Measurements from ENCODE around the gene CD58.
A peak's percentile ranks its signal among the peaks of the same experiment; 100 is the strongest.

The CD58 gene

DNA sequence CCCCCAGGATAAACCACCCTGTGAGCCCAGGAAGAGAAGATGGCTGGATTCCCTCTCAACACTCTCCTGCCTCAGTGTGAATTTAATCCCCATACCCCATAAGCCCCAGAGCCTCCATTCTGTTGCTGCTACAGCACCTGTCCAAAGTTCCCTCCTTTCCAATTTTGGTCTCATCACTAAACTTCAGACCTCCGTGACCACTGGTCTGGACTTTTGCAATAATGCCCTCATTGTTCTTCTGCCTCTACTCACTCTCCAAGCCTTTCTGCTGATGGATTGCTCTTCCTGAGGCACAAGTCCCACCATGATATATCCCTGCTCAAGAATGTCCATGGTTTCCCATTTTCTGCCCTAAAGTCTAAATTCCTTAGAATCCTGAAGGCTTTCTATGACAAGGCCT lies 83.2 kb downstream of the CD58 start:
- H3K9me3 ChIP-seq (ENCODE audit: control insufficient read depth in 2 of 2, low read length in 2 of 2) = no peaks in the 10 kb centered on the region
- peaks cover 5% of the 10 kb centered on the region for H3K4me1 ChIP-seq (ENCODE audit: control insufficient read depth, insufficient read depth, low read length)
- no peak overlapping the region for H3K4me3 ChIP-seq (ENCODE audit: low read length in 2 of 2)
- no peak overlapping the region for H3K9ac ChIP-seq (ENCODE audit: low read length in 2 of 2)
- H3K27ac ChIP-seq (ENCODE audit: low read length) = no peak overlapping the region
- peaks cover 0 to 2% of the 10 kb centered on the region in 2 donors for H3K27me3 ChIP-seq (ENCODE audit: control insufficient read depth in 1 of 2, insufficient read depth in 2 of 2, low read length in 2 of 2)
- H3K36me3 ChIP-seq (ENCODE audit: control insufficient read depth in 2 of 2, insufficient read depth in 2 of 2, low read length in 2 of 2) = no peaks in the 10 kb centered on the region

- H3K4me1 ChIP-seq (ENCODE audit: control insufficient read depth, insufficient read depth, low read length) = peaks cover 5% of the 10 kb centered on the region
- no peak overlapping the region for H3K27ac ChIP-seq (ENCODE audit: low read length)
Observed at GRCh38 chr1:116487031-116487430, 83.8 kb downstream of the CD58 start.

GRCh38 chr1:116486424-116486823 lies 84.4 kb downstream of the CD58 start:
- Histone ChIP-seq H3K27ac (ENCODE audit: low read length) (no peak overlapping the region), H3K9me3 (ENCODE audit: control insufficient read depth in 2 of 2, low read length in 2 of 2) (no peaks in the 10 kb centered on the region), H3K27me3 (ENCODE audit: control insufficient read depth in 1 of 2, insufficient read depth in 2 of 2, low read length in 2 of 2) (peaks cover 0 to 2% of the 10 kb centered on the region in 2 donors), H3K4me3 (ENCODE audit: low read length in 2 of 2) (no peak overlapping the region), H3K36me3 (ENCODE audit: control insufficient read depth in 2 of 2, insufficient read depth in 2 of 2, low read length in 2 of 2) (no peaks in the 10 kb centered on the region), H3K4me1 (ENCODE audit: control insufficient read depth, insufficient read depth, low read length) (peaks cover 5% of the 10 kb centered on the region), H3K9ac (ENCODE audit: low read length in 2 of 2) (no peak overlapping the region)

More at GRCh38 chr1:116487031-116487430, 83.8 kb downstream of the CD58 start:
- H3K9ac ChIP-seq (ENCODE audit: low read length in 2 of 2) = no peak overlapping the region
- peaks cover 0 to 2% of the 10 kb centered on the region in 2 donors for H3K27me3 ChIP-seq (ENCODE audit: control insufficient read depth in 1 of 2, insufficient read depth in 2 of 2, low read length in 2 of 2)
- H3K4me3 ChIP-seq (ENCODE audit: low read length in 2 of 2) = no peak overlapping the region
- H3K36me3 ChIP-seq (ENCODE audit: control insufficient read depth in 2 of 2, insufficient read depth in 2 of 2, low read length in 2 of 2) = no peaks in the 10 kb centered on the region
- no peaks in the 10 kb centered on the region for H3K9me3 ChIP-seq (ENCODE audit: control insufficient read depth in 2 of 2, low read length in 2 of 2)

GRCh38 chr1:116485976-116486375 lies 84.8 kb downstream of the CD58 start:
- H3K27me3 ChIP-seq (ENCODE audit: control insufficient read depth in 1 of 2, insufficient read depth in 2 of 2, low read length in 2 of 2) = peaks cover 0 to 2% of the 10 kb centered on the region in 2 donors
- H3K4me3 ChIP-seq (ENCODE audit: low read length in 2 of 2) = no peak overlapping the region
- no peaks in the 10 kb centered on the region for H3K9me3 ChIP-seq (ENCODE audit: control insufficient read depth in 2 of 2, low read length in 2 of 2)
- H3K36me3 ChIP-seq (ENCODE audit: control insufficient read depth in 2 of 2, insufficient read depth in 2 of 2, low read length in 2 of 2) = no peaks in the 10 kb centered on the region
- H3K4me1 ChIP-seq (ENCODE audit: control insufficient read depth, insufficient read depth, low read length) = peaks cover 5% of the 10 kb centered on the region
- H3K9ac ChIP-seq (ENCODE audit: low read length in 2 of 2) = no peak overlapping the region
- no peak overlapping the region for H3K27ac ChIP-seq (ENCODE audit: low read length)

DNA sequence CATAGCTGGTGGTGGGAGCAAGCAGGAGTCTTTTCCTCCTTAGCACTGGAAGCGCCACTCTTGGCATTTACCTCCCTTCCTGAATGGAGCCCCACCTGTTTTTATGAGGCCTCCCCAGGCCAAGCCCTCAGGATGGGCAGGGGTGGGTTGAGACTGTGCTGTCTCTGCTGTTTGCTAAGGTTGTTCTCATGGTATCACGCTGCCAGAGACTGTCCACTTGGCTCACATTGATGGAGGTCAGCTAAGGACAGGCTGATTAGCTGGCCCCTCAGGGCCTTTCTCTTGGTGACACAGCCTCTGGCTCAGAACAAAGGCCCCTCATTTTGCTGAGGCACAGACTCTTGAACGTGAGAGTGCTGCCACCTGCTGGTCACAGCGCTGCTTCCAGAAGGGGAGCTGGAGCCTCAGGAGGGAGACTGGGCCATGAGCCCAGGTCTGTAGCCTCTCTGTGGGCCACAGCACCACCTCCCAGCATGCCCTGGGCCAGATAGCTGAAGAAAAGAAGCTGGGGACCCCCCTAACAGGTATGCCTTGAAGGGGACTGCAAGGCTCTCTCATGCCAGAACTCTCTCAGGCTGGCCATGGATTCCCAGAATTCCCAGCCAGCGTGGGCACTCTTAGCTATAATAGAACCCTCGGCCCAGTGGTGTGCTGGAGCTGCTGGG lies 85.6 kb downstream of the CD58 start:
- Histone ChIP-seq H3K9ac (ENCODE audit: low read length in 2 of 2) (peak overlapping the region in 1 of 2 donors; percentile 5), H3K27me3 (ENCODE audit: control insufficient read depth in 1 of 2, insufficient read depth in 2 of 2, low read length in 2 of 2) (peaks cover 0 to 2% of the 10 kb centered on the region in 2 donors), H3K9me3 (ENCODE audit: control insufficient read depth in 2 of 2, low read length in 2 of 2) (no peaks in the 10 kb centered on the region), H3K4me1 (ENCODE audit: control insufficient read depth, insufficient read depth, low read length) (peaks cover 5% of the 10 kb centered on the region), H3K27ac (ENCODE audit: low read length) (no peak overlapping the region), H3K4me3 (ENCODE audit: low read length in 2 of 2) (no peak overlapping the region), H3K36me3 (ENCODE audit: control insufficient read depth in 2 of 2, insufficient read depth in 2 of 2, low read length in 2 of 2) (no peaks in the 10 kb centered on the region)

DNA sequence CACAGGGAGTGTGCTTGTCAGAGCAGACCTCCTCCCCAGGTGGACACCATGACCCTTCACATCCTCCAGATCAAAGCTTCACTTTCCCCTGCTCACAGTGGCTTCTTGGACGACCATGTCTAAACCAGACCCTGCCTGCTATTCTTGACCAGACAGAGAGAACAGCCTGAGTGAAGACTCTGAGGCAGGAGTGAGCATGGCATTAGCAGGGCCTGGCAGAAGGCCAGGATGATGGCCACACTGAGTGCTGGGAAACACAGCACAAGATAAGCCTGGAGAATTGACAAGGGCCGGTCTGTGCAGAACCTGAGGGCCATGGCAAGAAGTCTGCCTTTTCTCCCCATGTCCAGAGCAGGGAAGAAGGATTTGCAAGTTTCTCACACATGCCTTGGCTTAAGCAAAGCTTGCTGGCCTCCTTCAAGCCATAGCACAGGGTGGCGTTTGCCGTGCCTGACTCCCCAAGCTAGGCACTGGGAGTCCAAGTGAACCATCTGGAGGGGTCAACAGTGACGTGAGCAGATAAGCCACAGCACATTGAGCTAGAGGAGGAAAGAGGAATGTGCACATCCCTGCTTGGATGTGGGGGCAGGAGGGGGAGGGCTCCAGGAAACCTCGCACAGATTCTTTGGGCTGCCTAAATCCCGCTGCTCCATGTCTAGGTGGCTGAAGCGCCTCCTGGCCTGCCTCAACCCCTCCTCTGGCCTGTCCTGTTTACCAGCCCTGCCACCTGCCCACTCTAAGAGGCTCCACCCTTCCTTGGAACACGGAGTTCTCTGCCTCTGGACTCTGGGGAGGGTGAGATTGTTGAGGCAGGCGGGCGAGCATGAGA lies 87.1 kb downstream of the CD58 start:
- Histone ChIP-seq H3K27ac (ENCODE audit: low read length) (no peak overlapping the region), H3K36me3 (ENCODE audit: control insufficient read depth in 2 of 2, insufficient read depth in 2 of 2, low read length in 2 of 2) (no peaks in the 10 kb centered on the region), H3K9ac (ENCODE audit: low read length in 2 of 2) (no peak overlapping the region), H3K4me3 (ENCODE audit: low read length in 2 of 2) (no peak overlapping the region), H3K9me3 (ENCODE audit: control insufficient read depth in 2 of 2, low read length in 2 of 2) (no peaks in the 10 kb centered on the region), H3K27me3 (ENCODE audit: control insufficient read depth in 1 of 2, insufficient read depth in 2 of 2, low read length in 2 of 2) (peaks cover 0 to 2% of the 10 kb centered on the region in 2 donors), H3K4me1 (ENCODE audit: control insufficient read depth, insufficient read depth, low read length) (peaks cover 5% of the 10 kb centered on the region)

DNA sequence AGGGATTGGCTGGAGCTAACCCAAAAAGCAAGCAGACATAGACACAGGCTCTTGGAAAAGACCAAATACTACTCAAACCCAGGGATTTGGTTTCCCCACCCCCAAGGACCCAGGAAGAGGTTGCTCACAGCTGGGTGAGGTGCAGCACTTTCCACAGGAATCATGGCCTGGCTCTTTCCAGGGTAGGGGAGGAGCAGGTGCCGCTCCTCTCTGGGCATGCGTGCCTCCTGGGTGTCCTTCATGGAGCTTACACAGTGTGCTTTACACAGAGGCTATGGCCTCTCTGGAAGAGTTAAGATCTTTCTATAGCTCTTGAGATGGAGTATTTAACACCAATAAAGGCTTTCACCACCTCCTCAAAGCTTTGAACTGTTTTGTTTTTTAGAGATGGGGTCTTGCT lies 88.3 kb downstream of the CD58 start:
- Histone ChIP-seq H3K27ac (ENCODE audit: low read length) (no peak overlapping the region), H3K9me3 (ENCODE audit: control insufficient read depth in 2 of 2, low read length in 2 of 2) (no peaks in the 10 kb centered on the region), H3K36me3 (ENCODE audit: control insufficient read depth in 2 of 2, insufficient read depth in 2 of 2, low read length in 2 of 2) (no peaks in the 10 kb centered on the region), H3K4me3 (ENCODE audit: low read length in 2 of 2) (no peak overlapping the region), H3K4me1 (ENCODE audit: control insufficient read depth, insufficient read depth, low read length) (peaks cover 5% of the 10 kb centered on the region), H3K9ac (ENCODE audit: low read length in 2 of 2) (no peak overlapping the region), H3K27me3 (ENCODE audit: control insufficient read depth in 1 of 2, insufficient read depth in 2 of 2, low read length in 2 of 2) (peaks cover 0 to under 1% of the 10 kb centered on the region in 2 donors)

DNA sequence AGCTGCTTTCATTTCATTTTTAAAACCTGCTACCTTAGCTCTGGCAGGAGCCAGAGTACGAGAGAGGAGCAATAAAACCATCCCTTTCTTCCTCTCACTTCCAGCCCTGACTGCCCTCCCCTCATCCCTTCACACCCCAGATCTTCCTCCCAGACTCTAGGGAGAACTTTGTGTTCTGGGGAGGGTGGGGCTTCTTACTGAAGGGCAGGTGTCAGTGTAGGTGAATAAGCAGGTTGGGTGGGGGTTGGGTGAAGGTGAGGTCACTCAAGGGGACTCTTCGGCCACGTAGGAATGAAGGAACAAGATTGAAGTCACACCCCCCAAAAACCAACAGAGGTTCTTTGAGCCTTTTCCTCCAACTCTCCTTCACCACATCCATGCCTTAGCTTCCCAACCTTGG lies 88.9 kb downstream of the CD58 start:
- H3K27ac ChIP-seq (ENCODE audit: low read length) = no peak overlapping the region

GRCh38 chr1:116478621-116479020 lies 92.2 kb downstream of the CD58 start:
- H3K4me3 ChIP-seq (ENCODE audit: low read length in 2 of 2) = no peak overlapping the region
- H3K9me3 ChIP-seq (ENCODE audit: control insufficient read depth in 2 of 2, low read length in 2 of 2) = no peaks in the 10 kb centered on the region
- no peak overlapping the region for H3K27ac ChIP-seq (ENCODE audit: low read length)
- no peaks in the 10 kb centered on the region for H3K4me1 ChIP-seq (ENCODE audit: control insufficient read depth, insufficient read depth, low read length)
- no peaks in the 10 kb centered on the region for H3K27me3 ChIP-seq (ENCODE audit: control insufficient read depth in 1 of 2, insufficient read depth in 2 of 2, low read length in 2 of 2)
- H3K9ac ChIP-seq (ENCODE audit: low read length in 2 of 2) = no peak overlapping the region
- no peaks in the 10 kb centered on the region for H3K36me3 ChIP-seq (ENCODE audit: control insufficient read depth in 2 of 2, insufficient read depth in 2 of 2, low read length in 2 of 2)

More for the DNA sequence above, 88.9 kb downstream of the CD58 start:
- H3K9ac ChIP-seq (ENCODE audit: low read length in 2 of 2) = no peak overlapping the region
- no peaks in the 10 kb centered on the region for H3K9me3 ChIP-seq (ENCODE audit: control insufficient read depth in 2 of 2, low read length in 2 of 2)
- H3K36me3 ChIP-seq (ENCODE audit: control insufficient read depth in 2 of 2, insufficient read depth in 2 of 2, low read length in 2 of 2) = no peaks in the 10 kb centered on the region
- no peak overlapping the region for H3K4me3 ChIP-seq (ENCODE audit: low read length in 2 of 2)
- peaks cover 5% of the 10 kb centered on the region for H3K4me1 ChIP-seq (ENCODE audit: control insufficient read depth, insufficient read depth, low read length)
- H3K27me3 ChIP-seq (ENCODE audit: control insufficient read depth in 1 of 2, insufficient read depth in 2 of 2, low read length in 2 of 2) = no peaks in the 10 kb centered on the region

DNA sequence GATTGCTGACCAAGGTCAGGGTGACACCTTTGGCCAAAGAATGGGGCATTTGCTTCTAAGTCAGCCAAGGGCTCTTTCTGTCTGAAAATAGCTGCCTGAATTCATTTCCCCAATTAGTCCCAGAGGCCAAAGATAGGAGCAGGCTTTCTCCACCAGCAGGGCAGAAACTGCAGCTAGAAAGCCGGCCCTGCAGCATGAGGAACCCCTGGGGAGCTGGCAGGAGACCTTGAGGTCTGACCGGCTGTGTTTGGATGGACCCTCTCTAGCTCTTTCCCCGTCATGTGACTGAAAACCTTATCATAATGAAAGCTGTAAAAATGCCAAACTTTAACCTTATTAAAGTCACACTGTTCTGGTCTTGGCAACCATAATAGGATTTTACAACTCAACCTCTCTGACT lies 93.4 kb downstream of the CD58 start:
- H3K27ac ChIP-seq (ENCODE audit: low read length) = no peak overlapping the region
- H3K9me3 ChIP-seq (ENCODE audit: control insufficient read depth in 2 of 2, low read length in 2 of 2) = no peaks in the 10 kb centered on the region
- no peak overlapping the region for H3K9ac ChIP-seq (ENCODE audit: low read length in 2 of 2)
- H3K4me1 ChIP-seq (ENCODE audit: control insufficient read depth, insufficient read depth, low read length) = no peaks in the 10 kb centered on the region
- H3K27me3 ChIP-seq (ENCODE audit: control insufficient read depth in 1 of 2, insufficient read depth in 2 of 2, low read length in 2 of 2) = no peaks in the 10 kb centered on the region
- H3K36me3 ChIP-seq (ENCODE audit: control insufficient read depth in 2 of 2, insufficient read depth in 2 of 2, low read length in 2 of 2) = no peaks in the 10 kb centered on the region
- no peak overlapping the region for H3K4me3 ChIP-seq (ENCODE audit: low read length in 2 of 2)

GRCh38 chr1:116476321-116476720 lies 94.5 kb downstream of the CD58 start:
- no peak overlapping the region for H3K9ac ChIP-seq (ENCODE audit: low read length in 2 of 2)

More at GRCh38 chr1:116476321-116476720, 94.5 kb downstream of the CD58 start:
- H3K27me3 ChIP-seq (ENCODE audit: control insufficient read depth in 1 of 2, insufficient read depth in 2 of 2, low read length in 2 of 2) = peaks cover 0 to 2% of the 10 kb centered on the region in 2 donors
- H3K4me3 ChIP-seq (ENCODE audit: low read length in 2 of 2) = no peak overlapping the region
- no peaks in the 10 kb centered on the region for H3K4me1 ChIP-seq (ENCODE audit: control insufficient read depth, insufficient read depth, low read length)
- no peaks in the 10 kb centered on the region for H3K9me3 ChIP-seq (ENCODE audit: control insufficient read depth in 2 of 2, low read length in 2 of 2)
- H3K27ac ChIP-seq (ENCODE audit: low read length) = no peak overlapping the region
- no peaks in the 10 kb centered on the region for H3K36me3 ChIP-seq (ENCODE audit: control insufficient read depth in 2 of 2, insufficient read depth in 2 of 2, low read length in 2 of 2)

Measured in stomach smooth muscle (tissue), 2 donors.